ENCODE results near the gene GPRC5D. TPM values are rescaled to one million over a fixed set of nuclear protein-coding genes. Genes with fewer than 3 reads are reported as not detected.

The GPRC5D gene
- total and polyA plus RNA-seq, 9 donors: 0.21 to 0.81 (median 0.40) TPM; not detected in 2

- 83% methylated on average over 1 of the region's 7 CpGs for WGBS (ENCODE audit: insufficient coverage)
- DNase-seq: no peak
- Histone ChIP-seq H3K4me3 (ENCODE audit: low read length) (no peak overlapping the region), H3K27ac (ENCODE audit: low read length) (no peak overlapping the region), H3K27me3 (ENCODE audit: control insufficient read depth, insufficient read depth, low read length) (no peaks in the 10 kb centered on the region), H3K36me3 (ENCODE audit: control insufficient read depth, insufficient read depth, low read length) (no peaks in the 10 kb centered on the region), H3K4me1 (ENCODE audit: control insufficient read depth, insufficient read depth, low read length) (no peaks in the 10 kb centered on the region), H3K9me3 (replicated peaks; ENCODE audit: control insufficient read depth, low read depth, low read length) (no peaks in the 10 kb centered on the region)
Observed at GRCh38 chr12:12958886-12959285, 6.9 kb upstream of the GPRC5D start.

GRCh38 chr12:12954878-12955625, 3.1 kb upstream of the GPRC5D start:
- Histone ChIP-seq H3K27me3 (ENCODE audit: control insufficient read depth, insufficient read depth, low read length) (no peaks in the 10 kb centered on the region), H3K9me3 (replicated peaks; ENCODE audit: control insufficient read depth, low read depth, low read length) (no peaks in the 10 kb centered on the region), H3K27ac (ENCODE audit: low read length) (no peak overlapping the region), H3K4me1 (ENCODE audit: control insufficient read depth, insufficient read depth, low read length) (no peaks in the 10 kb centered on the region), H3K4me3 (ENCODE audit: low read length) (no peak overlapping the region), H3K36me3 (ENCODE audit: control insufficient read depth, insufficient read depth, low read length) (no peaks in the 10 kb centered on the region)
- 86% methylated on average over 4 of the region's 6 CpGs for WGBS (ENCODE audit: insufficient coverage)
- DNase-seq: no peak

GRCh38 chr12:12954356-12954755, 2.4 kb upstream of the GPRC5D start:
- no peak for DNase-seq
- no peaks in the 10 kb centered on the region for H3K4me1 ChIP-seq (ENCODE audit: control insufficient read depth, insufficient read depth, low read length)
- no peaks in the 10 kb centered on the region for H3K9me3 ChIP-seq (replicated peaks; ENCODE audit: control insufficient read depth, low read depth, low read length)
- H3K36me3 ChIP-seq (ENCODE audit: control insufficient read depth, insufficient read depth, low read length): no peaks in the 10 kb centered on the region
- no CpG with 5 or more reads among the region's 4 CpGs for WGBS (ENCODE audit: insufficient coverage)
- no peak overlapping the region for H3K4me3 ChIP-seq (ENCODE audit: low read length)
- no peak overlapping the region for H3K27ac ChIP-seq (ENCODE audit: low read length)
- H3K27me3 ChIP-seq (ENCODE audit: control insufficient read depth, insufficient read depth, low read length): no peaks in the 10 kb centered on the region

- Histone ChIP-seq H3K4me3 (ENCODE audit: low read length) (no peak overlapping the region), H3K36me3 (ENCODE audit: control insufficient read depth, insufficient read depth, low read length) (no peaks in the 10 kb centered on the region), H3K4me1 (ENCODE audit: control insufficient read depth, insufficient read depth, low read length) (no peaks in the 10 kb centered on the region), H3K9me3 (replicated peaks; ENCODE audit: control insufficient read depth, low read depth, low read length) (no peaks in the 10 kb centered on the region), H3K27me3 (ENCODE audit: control insufficient read depth, insufficient read depth, low read length) (no peaks in the 10 kb centered on the region), H3K27ac (ENCODE audit: low read length) (no peak overlapping the region)
- WGBS (ENCODE audit: insufficient coverage): no CpG with 5 or more reads among the region's 1 CpG
- DNase-seq: no peak
Observed at GRCh38 chr12:12951504-12951903, 466 bp downstream of the GPRC5D start.

GRCh38 chr12:12947902-12948301, 4.1 kb downstream of the GPRC5D start:
- H3K4me1 ChIP-seq (ENCODE audit: control insufficient read depth, insufficient read depth, low read length): peaks cover 2% of the 10 kb centered on the region
- no peaks in the 10 kb centered on the region for H3K9me3 ChIP-seq (replicated peaks; ENCODE audit: control insufficient read depth, low read depth, low read length)
- no CpG with 5 or more reads among the region's 4 CpGs for WGBS (ENCODE audit: insufficient coverage)
- H3K36me3 ChIP-seq (ENCODE audit: control insufficient read depth, insufficient read depth, low read length): no peaks in the 10 kb centered on the region
- no peaks in the 10 kb centered on the region for H3K27me3 ChIP-seq (ENCODE audit: control insufficient read depth, insufficient read depth, low read length)
- no peak overlapping the region for H3K4me3 ChIP-seq (ENCODE audit: low read length)
- no peak overlapping the region for H3K27ac ChIP-seq (ENCODE audit: low read length)
- DNase-seq: peak; percentile 32

- WGBS (ENCODE audit: insufficient coverage): no CpG with 5 or more reads among the region's 7 CpGs
- H3K4me1 ChIP-seq (ENCODE audit: control insufficient read depth, insufficient read depth, low read length): peaks cover 2% of the 10 kb centered on the region
- no peaks in the 10 kb centered on the region for H3K36me3 ChIP-seq (ENCODE audit: control insufficient read depth, insufficient read depth, low read length)
- no peak for DNase-seq
- H3K4me3 ChIP-seq (ENCODE audit: low read length): no peak overlapping the region
- H3K27ac ChIP-seq (ENCODE audit: low read length): no peak overlapping the region
- H3K9me3 ChIP-seq (replicated peaks; ENCODE audit: control insufficient read depth, low read depth, low read length): no peaks in the 10 kb centered on the region
- H3K27me3 ChIP-seq (ENCODE audit: control insufficient read depth, insufficient read depth, low read length): no peaks in the 10 kb centered on the region
Observed at GRCh38 chr12:12946686-12947355, 5.1 kb downstream of the GPRC5D start.

- Histone ChIP-seq H3K4me3 (ENCODE audit: low read length) (no peak overlapping the region), H3K27me3 (ENCODE audit: control insufficient read depth, insufficient read depth, low read length) (no peaks in the 10 kb centered on the region), H3K36me3 (ENCODE audit: control insufficient read depth, insufficient read depth, low read length) (no peaks in the 10 kb centered on the region), H3K27ac (ENCODE audit: low read length) (no peak overlapping the region), H3K4me1 (ENCODE audit: control insufficient read depth, insufficient read depth, low read length) (peaks cover 2% of the 10 kb centered on the region), H3K9me3 (replicated peaks; ENCODE audit: control insufficient read depth, low read depth, low read length) (no peaks in the 10 kb centered on the region)
- no peak for DNase-seq
Observed at GRCh38 chr12:12945591-12945990, 6.4 kb downstream of the GPRC5D start.

- no peaks in the 10 kb centered on the region for H3K9me3 ChIP-seq (replicated peaks; ENCODE audit: control insufficient read depth, low read depth, low read length)
- peaks cover 2% of the 10 kb centered on the region for H3K4me1 ChIP-seq (ENCODE audit: control insufficient read depth, insufficient read depth, low read length)
- whole genome bisulfite sequencing (ENCODE audit: insufficient coverage): 79% methylated on average over 3 of the region's 8 CpGs
- no peaks in the 10 kb centered on the region for H3K27me3 ChIP-seq (ENCODE audit: control insufficient read depth, insufficient read depth, low read length)
- no peak overlapping the region for H3K4me3 ChIP-seq (ENCODE audit: low read length)
- no peaks in the 10 kb centered on the region for H3K36me3 ChIP-seq (ENCODE audit: control insufficient read depth, insufficient read depth, low read length)
- DNase-seq: peak; percentile 92
- no peak overlapping the region for H3K27ac ChIP-seq (ENCODE audit: low read length)
Observed at GRCh38 chr12:12943586-12944260, 8.2 kb downstream of the GPRC5D start.

- H3K27me3 ChIP-seq (ENCODE audit: control insufficient read depth, insufficient read depth, low read length): no peaks in the 10 kb centered on the region
- no peaks in the 10 kb centered on the region for H3K36me3 ChIP-seq (ENCODE audit: control insufficient read depth, insufficient read depth, low read length)
- 100% methylated on average over 2 of the region's 10 CpGs for WGBS (ENCODE audit: insufficient coverage)
- no peak overlapping the region for H3K27ac ChIP-seq (ENCODE audit: low read length)
- H3K4me3 ChIP-seq (ENCODE audit: low read length): no peak overlapping the region
- no peak for DNase-seq
- H3K4me1 ChIP-seq (ENCODE audit: control insufficient read depth, insufficient read depth, low read length): peaks cover 2% of the 10 kb centered on the region
- H3K9me3 ChIP-seq (replicated peaks; ENCODE audit: control insufficient read depth, low read depth, low read length): no peaks in the 10 kb centered on the region
Observed at GRCh38 chr12:12941450-12942350, 10.3 kb downstream of the GPRC5D start.
